Endothelial cell of umbilical vein (primary cell): Measurements from ENCODE around the gene TOX2. TPM values are rescaled to one million over a fixed set of nuclear protein-coding genes. Genes with fewer than 3 reads are reported as not detected.

ENCODE experiments used
- BruUV-seq: library from RNA; stranded (reverse); fragments of 400-500 nt; replicated peaks from 2 replicates; lab custom pipeline; 2021; lab: Mats Ljungman, UMichigan
- CTCF ChIA-PET: fragments of 300-600, 350-600 bp; sonication (Branson Sonifier 250); formaldehyde crosslinking; loops from one replicate; lab custom pipeline; 2021; ENCODE audit warnings: antibody characterized with exemption, inconsistent platforms; lab: Charles Lee
- POLR2A ChIA-PET: fragments of 300-600, 350-600 bp; sonication (Branson Sonifier 250); formaldehyde crosslinking; loops from one replicate; lab custom pipeline; 2021; ENCODE audit warnings: antibody characterized with exemption, inconsistent platforms; lab: Charles Lee
- DNase-seq: peaks from one replicate; pipeline ENCODE4 v3.0.0-alpha.2; 2011; ENCODE audit warnings: low read depth, low spot score
- FAIRE-seq: peaks from 2 replicates; lab custom pipeline; 2011; peaks lifted over from hg19 to GRCh38; lab: Jason Lieb, UNC
- H2AFZ ChIP-seq: 2 replicates; pipeline ENCODE4 v1.6.0; 2012; ENCODE audit warnings: low read depth, low read length, control low read depth, inconsistent platforms
- H3K27ac ChIP-seq: 2 replicates; pipeline ENCODE4 v1.5.1; 2011; ENCODE audit warnings: low read depth, mild to moderate bottlenecking, control low read depth, low read length, moderate library complexity; ENCODE audit not compliant: insufficient read depth
- H3K27me3 ChIP-seq, 2 experiments: 2 replicates each; pipeline versions ENCODE4 v1.6.0 to v1.6.1; 2011; ENCODE audit warnings: low read length in 2 of 2, mixed read lengths in 1 of 2; ENCODE audit not compliant: control insufficient read depth in 2 of 2, insufficient read depth in 2 of 2
- H3K36me3 ChIP-seq, 2 experiments: 2 replicates in 1 of 2; 3 replicates in 1 of 2; pipeline ENCODE4 v1.5.1; 2011; ENCODE audit warnings: low read length in 2 of 2, mild to moderate bottlenecking in 1 of 2, moderate library complexity in 1 of 2; ENCODE audit not compliant: control insufficient read depth in 2 of 2, insufficient read depth in 2 of 2; ENCODE audit errors: extremely low read depth in 1 of 2
- H3K4me1 ChIP-seq: 3 replicates; pipeline ENCODE4 v1.5.1; 2011; ENCODE audit warnings: mild to moderate bottlenecking, low read length; ENCODE audit not compliant: control insufficient read depth, insufficient read depth; ENCODE audit errors: extremely low read depth
- H3K4me2 ChIP-seq: 2 replicates; pipeline ENCODE4 v1.6.1; 2011; ENCODE audit warnings: low read length, control low read depth, mixed read lengths; ENCODE audit not compliant: insufficient read depth
- H3K4me3 ChIP-seq, 3 experiments: fragments of 200-600 bp in 1 of 3; sonication (generic), shearing (Covaris generic) in 1 of 3; replicated peaks in 1 of 3; 2 replicates each; pipeline ENCODE4 v1.5.1; 2011 to 2016; ENCODE audit warnings: control low read depth in 3 of 3, low read length in 3 of 3, mild to moderate bottlenecking in 2 of 3, inconsistent platforms in 1 of 3, low read depth in 1 of 3, moderate library complexity in 1 of 3; ENCODE audit not compliant: insufficient read depth in 1 of 3
- H3K79me2 ChIP-seq: 2 replicates; pipeline ENCODE4 v1.6.0; 2012; ENCODE audit warnings: low read length, inconsistent platforms; ENCODE audit not compliant: control insufficient read depth, insufficient read depth
- H3K9ac ChIP-seq: replicated peaks from 2 replicates; pipeline ENCODE3; 2011; ENCODE audit warnings: low read length, control low read depth; ENCODE audit not compliant: insufficient read depth; ENCODE audit errors: extremely low read depth
- H3K9me1 ChIP-seq: replicated peaks from 3 replicates; pipeline ENCODE4 v1.6.0; 2011; ENCODE audit warnings: mild to moderate bottlenecking, low read length; ENCODE audit not compliant: control insufficient read depth, insufficient read depth; ENCODE audit errors: extremely low read depth
- H3K9me3 ChIP-seq: replicated peaks from 2 replicates; pipeline ENCODE4 v1.5.1; 2012; ENCODE audit warnings: low read length, inconsistent platforms; ENCODE audit not compliant: control insufficient read depth, insufficient read depth
- H4K20me1 ChIP-seq: replicated peaks from 2 replicates; pipeline ENCODE3; 2011; ENCODE audit warnings: mild to moderate bottlenecking, low read length; ENCODE audit not compliant: control insufficient read depth, insufficient read depth; ENCODE audit errors: extremely low read depth
- CTCF ChIP-seq, 2 donors: IDR thresholded peaks; 1 replicate in 1 of 2; 2 replicates in 1 of 2; pipeline ENCODE4 v1.5.1; 2011; ENCODE audit warnings: low read length in 2 of 2, mild to moderate bottlenecking in 2 of 2, moderate library complexity in 2 of 2, control low read depth in 1 of 2, inconsistent platforms in 1 of 2, low read depth in 1 of 2; ENCODE audit not compliant: insufficient read depth in 1 of 2; ENCODE audit errors: extremely low read depth in 1 of 2
- EZH2 ChIP-seq: IDR thresholded peaks from 2 replicates; pipeline ENCODE4 v1.6.1; 2012; ENCODE audit warnings: borderline replicate concordance, low read depth, mild to moderate bottlenecking, moderate library complexity, low read length, inconsistent platforms; ENCODE audit not compliant: severe bottlenecking
- FOS ChIP-seq: IDR thresholded peaks from 2 replicates; pipeline ENCODE4 v1.6.1; 2011; ENCODE audit warnings: mild to moderate bottlenecking, low read length, moderate library complexity, borderline replicate concordance; ENCODE audit not compliant: insufficient read depth
- GATA2 ChIP-seq: IDR thresholded peaks from 2 replicates; pipeline ENCODE4 v1.7.0; 2011; ENCODE audit warnings: low read depth, mild to moderate bottlenecking, moderate library complexity, mixed read lengths, low read length; ENCODE audit not compliant: insufficient read length, insufficient read depth
- JUN ChIP-seq: IDR thresholded peaks from 2 replicates; pipeline ENCODE4 v1.6.1; 2011; ENCODE audit warnings: borderline replicate concordance, low read depth; ENCODE audit not compliant: insufficient read length, insufficient read depth
- MAX ChIP-seq: IDR thresholded peaks from 2 replicates; pipeline ENCODE4 v1.6.1; 2011; ENCODE audit not compliant: insufficient read depth, insufficient read length
- MYC ChIP-seq: IDR thresholded peaks from one replicate; pipeline ENCODE4 v1.6.1; 2011; ENCODE audit warnings: mild to moderate bottlenecking, low read depth, low read length
- POLR2A ChIP-seq: IDR thresholded peaks from 2 replicates; pipeline ENCODE4 v1.6.1; 2012; ENCODE audit warnings: low read depth, mild to moderate bottlenecking, control low read depth, low read length
- POLR2AphosphoS5 ChIP-seq: IDR thresholded peaks from 2 replicates; pipeline ENCODE4 v1.6.1; 2012; ENCODE audit warnings: low read depth, mild to moderate bottlenecking, control low read depth, low read length, moderate library complexity; ENCODE audit not compliant: insufficient read depth
- dilution Hi-C: fragments of 300-500 bp; cut with MboI; formaldehyde crosslinking; loops from one replicate; pipeline ENCODE4 v1.15.0; 2019; ENCODE audit warnings: low sequenced_read_pairs; ENCODE audit not compliant: extremely low pct_ligation_motif_present
- intact Hi-C: fragments of 100-400 bp; cut with micrococcal nuclease; formaldehyde crosslinking; loops from one replicate; pipeline ENCODE4 v1.10.0; 2022
- polyA plus RNA-seq, 4 experiments: library from polyadenylated mRNA; depleted of rRNA in 3 of 4; stranded (reverse) in 3 of 4; unstranded in 1 of 4; fragments of >200 nt; gene quantifications; 2 replicates each; pipeline versions ENCODE4 v1.2.1 to v1.2.3, GENCODE V29; 2011 to 2012; ENCODE audit warnings: missing spikeins in 1 of 4
- total RNA-seq: library from RNA; stranded (reverse); gene quantifications from 2 replicates; pipeline ENCODE4 v1.2.3, GENCODE V29; 2021

The TOX2 gene
- total and polyA plus RNA-seq, 2 donors (not counting 3 experiments of a cell fraction or from before 2014, with no cell fraction given) = 7.0 to 18.6 TPM

DNA sequence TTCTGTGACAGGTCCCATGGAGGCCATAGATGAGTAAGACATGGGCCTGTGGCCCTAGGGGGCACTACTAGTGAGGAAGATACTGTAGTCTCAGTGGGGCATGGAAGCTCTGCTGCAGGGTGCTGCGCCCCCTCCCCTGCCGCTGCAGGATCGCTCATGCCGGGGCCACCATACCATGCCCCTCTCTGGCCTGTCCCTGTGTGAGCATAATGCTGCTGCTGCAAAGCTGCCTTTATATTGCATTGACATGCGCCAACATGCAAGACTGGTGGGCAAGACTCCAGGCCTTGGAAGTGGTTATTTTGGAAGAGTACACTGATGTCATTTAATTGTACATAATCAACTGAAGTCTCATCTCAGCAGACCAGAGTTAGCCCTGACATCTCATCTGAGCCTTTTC, 60.0 kb downstream of the TOX2 start:
- no peak for DNase-seq
- Histone ChIP-seq H2AFZ (no peak overlapping the region), H3K36me3 (no peaks in the 10 kb centered on the region), H3K4me3 (no peak overlapping the region), H3K27me3 (no peaks in the 10 kb centered on the region), H3K9me3 (no peaks in the 10 kb centered on the region), H3K4me1 (no peaks in the 10 kb centered on the region), H3K9ac (no peak overlapping the region), H3K9me1 (no peaks in the 10 kb centered on the region), H4K20me1 (no peaks in the 10 kb centered on the region), H3K4me2 (no peak overlapping the region), H3K27ac (no peak overlapping the region), H3K79me2 (no peaks in the 10 kb centered on the region)
- no TSS peak for BruUV-seq
- no peak for FAIRE-seq
- ChIA-PET POLR2A (interaction anchor here (0.6 kb wide), 1 partner anchor 675 kb away, joined by 10 read pairs; no protein-coding TSS in a partner anchor), CTCF (interaction anchor here (1.0 to 1.6 kb wide), 2 partner anchors 9 to 10 kb away, joined by 3 to 7 read pairs; no protein-coding TSS in a partner anchor)
- dilution Hi-C loops = no loop called here
- no peak for TF ChIP-seq MYC
- no peak for TF ChIP-seq POLR2AphosphoS5
- TF ChIP-seq CTCF (IDR thresholded peaks at IDR 0.05; ENCODE audit: extremely low read depth in 1 of 2, insufficient read depth in 1 of 2, low read depth in 1 of 2, low read length in 2 of 2) = no peak
- no peak for TF ChIP-seq JUN
- TF ChIP-seq GATA2 = no peak
- no peak for TF ChIP-seq EZH2
- no peak for TF ChIP-seq FOS
- no peak for TF ChIP-seq MAX
- no peak for TF ChIP-seq POLR2A
- intact Hi-C loops = no loop called here
